GM19455 (cell line): ENCODE measurements around the gene RAB17.

Experiments
- ATAC-seq: cut with Tn5 transposase; IDR thresholded peaks from one replicate; pipeline ENCODE4 v1.9.1; 2021; ENCODE audit not compliant: unreplicated experiment

Gene RAB17

DNA sequence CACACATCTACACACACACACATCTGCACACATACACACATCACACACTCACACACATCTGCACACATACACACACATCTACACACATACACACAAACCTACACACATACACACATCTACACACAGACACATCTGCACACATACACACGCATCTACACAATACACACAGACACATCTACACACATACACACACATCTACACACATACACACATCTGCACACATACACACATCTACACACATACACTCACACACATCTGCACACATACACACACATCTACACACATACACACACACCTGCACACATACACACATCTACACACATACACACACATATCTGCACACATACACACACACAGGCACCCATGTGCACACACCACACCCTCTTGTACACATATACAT, 24.6 kb downstream of the RAB17 start:
- no peak for ATAC-seq

DNA sequence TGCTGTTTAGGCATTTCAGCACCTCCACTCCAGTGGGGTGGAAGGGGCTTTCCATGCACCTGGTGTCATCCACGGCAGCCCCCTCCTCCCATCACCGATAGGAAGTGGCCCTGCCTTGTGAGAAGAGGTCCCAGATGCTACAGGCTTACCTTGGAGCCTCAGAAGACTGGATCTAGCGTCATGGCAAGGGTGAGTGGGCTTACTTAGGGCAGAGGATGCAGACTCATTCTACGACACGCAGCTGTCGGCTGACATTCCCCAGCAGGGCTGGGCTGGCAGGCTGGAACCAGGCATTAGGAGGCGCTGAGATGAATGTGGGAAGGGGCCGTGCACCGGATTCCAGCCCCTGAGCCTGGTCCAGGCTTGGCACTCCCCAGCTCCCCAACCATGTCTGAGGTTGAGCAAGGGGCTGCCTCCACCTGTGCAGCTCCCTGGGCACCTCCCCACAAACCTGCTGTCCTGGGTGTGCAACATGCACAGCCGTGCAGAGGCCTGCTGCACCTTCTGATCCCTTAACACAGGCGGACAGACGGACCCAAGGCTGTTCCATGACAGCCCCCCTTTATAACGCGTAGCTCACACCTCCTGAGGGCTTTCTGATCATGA, 25.9 kb downstream of the RAB17 start:
- no peak for ATAC-seq

DNA sequence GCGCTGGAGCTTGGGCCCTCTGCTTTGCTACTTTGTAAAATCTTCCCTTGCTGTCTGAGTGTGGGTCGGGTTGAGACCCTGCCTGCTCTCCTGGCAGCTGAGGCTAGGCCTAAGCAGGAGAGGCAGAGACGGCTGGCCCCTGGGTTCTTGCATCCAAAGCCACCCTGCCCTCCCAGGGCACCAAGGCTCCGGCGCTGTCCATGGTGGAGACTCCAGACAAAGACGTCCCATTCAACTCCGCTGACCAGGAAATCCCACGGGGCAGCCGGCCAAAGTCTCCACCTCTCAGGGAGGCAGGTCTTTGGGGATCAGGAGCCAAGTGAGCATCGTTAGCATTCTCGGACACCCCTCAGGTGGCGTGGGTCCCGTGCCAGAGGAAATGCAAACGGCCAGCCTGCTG, 26.7 kb downstream of the RAB17 start:
- no peak for ATAC-seq

DNA sequence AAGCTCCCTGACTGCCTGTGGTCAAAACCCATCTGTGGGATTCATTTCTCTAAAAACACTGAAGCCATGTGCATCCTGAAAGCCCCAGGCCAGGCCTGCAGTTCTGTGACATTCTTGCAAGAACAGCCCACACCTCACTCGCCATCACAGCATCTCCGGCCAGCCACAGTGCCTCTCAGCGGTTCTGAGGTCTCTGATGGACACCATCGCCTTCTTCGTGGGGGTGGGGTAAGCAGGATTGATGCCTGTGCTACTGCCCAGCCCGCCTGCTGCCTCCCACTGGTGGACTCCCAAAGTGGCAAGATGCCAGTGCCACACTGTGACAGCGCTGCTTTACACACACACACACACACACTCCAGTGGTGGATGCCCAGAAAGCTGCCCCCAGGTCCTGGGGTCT, 29.3 kb downstream of the RAB17 start:
- ATAC-seq: no peak

DNA sequence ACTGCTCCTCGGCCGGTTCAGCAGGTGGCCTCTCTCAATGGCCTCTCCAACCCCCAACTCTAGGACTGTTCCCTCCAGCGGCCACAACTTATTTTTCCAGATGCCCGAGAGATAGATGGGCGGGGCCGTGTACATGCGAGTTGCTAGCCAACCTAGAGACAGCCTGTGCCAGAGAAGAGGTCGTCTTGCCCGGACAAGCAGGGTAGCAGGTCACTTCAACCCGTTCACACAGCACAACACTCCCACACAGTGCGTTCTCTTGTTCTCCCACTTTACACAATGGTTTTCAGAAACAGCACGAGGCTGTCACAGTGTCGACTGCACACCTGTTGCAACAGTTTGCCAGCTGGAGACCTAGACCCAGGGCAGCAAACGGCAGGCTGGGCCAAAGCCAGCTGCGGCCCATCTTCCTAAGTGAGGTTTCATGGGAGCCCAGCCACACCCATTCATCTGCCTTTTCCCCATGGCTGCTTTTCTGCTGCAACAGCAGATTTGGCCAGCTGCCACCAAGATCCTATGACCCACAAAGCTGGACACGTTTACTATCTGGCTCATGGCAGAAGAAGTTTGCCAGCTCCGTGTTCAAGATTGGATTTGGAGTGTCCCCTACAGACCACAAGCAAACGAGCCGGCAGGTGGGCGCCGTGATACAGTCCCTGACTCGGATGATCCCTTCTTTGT, 31.4 kb downstream of the RAB17 start:
- no peak for ATAC-seq

DNA sequence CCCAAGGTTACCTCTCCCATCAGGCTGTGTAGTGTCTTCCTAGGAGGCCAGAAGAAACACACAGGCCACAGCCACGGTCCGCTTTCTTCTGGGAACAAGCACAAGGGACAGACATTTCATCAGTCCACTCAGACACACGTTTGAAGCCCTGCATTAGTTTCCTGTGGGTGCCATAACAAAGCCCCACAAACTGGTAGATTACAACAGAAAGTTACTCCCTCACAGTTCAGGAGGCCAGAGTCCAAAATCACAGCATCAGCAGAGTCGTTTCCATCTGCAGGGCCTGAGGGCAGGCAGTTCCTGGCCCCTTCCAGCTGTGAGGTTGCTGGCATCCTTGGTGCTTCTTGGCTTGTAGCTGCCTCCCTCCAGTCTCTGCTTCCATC, 32.9 kb downstream of the RAB17 start:
- ATAC-seq: peak; percentile 30

DNA sequence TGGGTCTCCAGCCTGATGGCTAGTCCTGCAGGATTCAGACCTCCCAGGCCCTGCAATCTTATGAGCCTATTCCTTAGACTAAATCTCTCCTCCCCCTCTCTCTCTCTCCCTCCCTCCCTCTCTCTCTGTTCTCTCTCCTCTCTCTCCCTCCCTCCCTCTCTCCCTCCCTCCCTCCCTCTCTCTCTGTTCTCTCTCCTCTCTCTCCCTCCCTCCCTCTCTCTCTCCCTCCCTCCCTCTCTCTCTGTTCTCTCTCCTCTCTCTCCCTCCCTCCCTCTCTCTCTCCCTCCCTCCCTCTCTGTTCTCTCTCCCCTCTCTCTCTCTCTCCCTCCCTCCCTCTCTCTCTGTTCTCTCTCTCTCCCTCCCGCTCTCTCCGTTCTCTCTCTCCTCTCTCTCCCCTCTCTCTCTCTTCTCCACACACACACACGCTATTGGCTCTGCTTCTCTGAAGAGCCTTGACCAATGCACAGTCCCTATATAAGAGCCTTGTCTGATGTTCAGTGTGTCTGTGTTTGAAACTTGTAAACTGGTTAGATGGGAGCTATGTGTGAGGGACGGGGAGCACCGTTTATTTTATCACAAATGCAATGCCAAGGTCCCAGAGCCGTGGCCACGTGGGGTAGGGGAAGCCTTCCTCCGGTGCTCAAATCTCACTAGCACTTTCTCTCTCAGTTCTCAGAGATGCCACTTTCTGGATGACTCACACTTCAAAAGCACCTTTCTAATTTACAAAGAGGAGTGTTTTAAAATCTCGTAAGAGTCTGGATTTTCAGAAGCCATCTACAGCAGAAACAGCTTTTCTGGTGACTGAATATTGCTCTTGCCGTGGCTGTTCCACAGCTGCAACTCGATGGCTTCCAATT, 33.5 kb downstream of the RAB17 start:
- peak; percentile 95 for ATAC-seq

DNA sequence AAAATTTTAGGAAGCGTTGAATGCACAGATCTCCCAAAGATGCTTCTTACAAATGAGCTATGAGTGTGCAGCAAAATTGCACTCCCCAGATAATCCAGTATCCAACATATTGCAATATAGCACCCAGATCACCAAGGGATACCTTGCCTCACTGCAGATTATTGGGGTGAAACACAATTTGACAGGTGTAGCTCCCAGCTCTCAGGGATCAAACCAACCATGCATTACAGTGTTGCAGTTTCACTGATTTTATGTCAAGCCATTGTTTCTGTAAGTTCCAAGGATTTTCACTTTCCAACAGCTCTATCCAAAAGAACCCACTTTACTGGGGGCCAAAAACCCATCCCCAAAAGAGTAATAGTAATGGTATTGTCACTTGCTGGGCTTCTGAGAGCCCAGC, 35.0 kb downstream of the RAB17 start:
- no peak for ATAC-seq

DNA sequence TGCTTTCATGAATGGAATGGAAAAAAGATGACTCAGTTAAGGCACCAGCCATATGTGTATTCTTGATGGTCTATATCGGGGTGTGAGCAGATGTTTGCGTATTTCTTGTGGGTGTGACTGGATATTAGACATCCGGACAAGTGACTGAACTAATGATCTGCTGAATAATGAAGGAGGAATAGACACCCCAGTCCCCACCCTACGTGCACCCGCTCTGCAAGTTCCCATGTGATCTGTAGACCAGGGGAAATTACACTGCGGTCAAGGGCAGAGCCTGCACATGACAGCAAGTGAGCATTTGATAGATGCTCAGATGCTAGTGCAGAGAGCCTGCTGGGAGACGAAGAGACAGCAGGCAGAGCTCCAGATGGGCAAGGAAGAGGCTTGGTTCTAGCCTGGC, 36.6 kb downstream of the RAB17 start:
- no peak for ATAC-seq

DNA sequence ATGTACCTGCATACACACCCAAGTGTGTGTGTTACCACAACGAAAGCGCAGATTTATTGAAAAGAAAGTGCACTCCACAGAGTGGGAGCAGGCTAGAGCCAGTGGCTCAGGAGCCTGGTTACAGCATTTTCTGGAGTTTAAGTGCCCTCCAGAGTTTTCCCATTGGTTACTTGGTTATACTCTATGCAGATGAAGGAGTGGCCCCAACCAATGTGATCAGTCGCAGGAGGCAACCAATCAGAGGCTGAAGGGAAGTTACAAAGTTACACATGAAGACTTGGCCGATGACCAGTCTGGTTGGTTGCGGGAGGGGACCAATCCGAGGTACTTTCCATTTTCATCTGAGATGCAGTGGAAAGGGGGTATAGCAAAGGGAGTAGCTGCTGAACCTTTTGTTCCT, 37.6 kb downstream of the RAB17 start:
- ATAC-seq: no peak

DNA sequence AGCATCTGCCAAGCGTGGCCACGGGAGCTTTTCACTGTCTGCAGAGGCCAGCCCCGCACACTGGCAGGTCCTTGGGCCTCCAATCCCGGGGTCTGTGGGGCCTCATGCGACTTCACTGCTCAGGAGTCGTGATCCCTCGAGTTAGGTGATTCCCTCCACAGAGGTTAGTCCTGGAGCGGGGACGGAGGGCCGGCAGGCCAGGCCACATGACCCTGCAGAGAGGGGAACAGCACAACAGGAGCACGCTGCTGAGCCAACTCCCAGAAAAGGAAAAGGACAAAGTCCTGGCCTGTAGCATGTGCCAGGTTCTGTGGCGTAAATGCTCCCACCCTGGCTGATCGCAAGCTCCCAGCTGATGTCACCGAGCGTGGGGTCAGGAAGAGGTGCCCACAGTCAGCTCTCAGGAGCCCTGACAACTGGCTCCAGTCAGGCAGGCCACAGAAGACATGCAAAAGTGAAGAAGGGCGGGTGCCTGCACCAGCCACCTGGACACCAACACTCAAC, 39.4 kb downstream of the RAB17 start:
- ATAC-seq: no peak

DNA sequence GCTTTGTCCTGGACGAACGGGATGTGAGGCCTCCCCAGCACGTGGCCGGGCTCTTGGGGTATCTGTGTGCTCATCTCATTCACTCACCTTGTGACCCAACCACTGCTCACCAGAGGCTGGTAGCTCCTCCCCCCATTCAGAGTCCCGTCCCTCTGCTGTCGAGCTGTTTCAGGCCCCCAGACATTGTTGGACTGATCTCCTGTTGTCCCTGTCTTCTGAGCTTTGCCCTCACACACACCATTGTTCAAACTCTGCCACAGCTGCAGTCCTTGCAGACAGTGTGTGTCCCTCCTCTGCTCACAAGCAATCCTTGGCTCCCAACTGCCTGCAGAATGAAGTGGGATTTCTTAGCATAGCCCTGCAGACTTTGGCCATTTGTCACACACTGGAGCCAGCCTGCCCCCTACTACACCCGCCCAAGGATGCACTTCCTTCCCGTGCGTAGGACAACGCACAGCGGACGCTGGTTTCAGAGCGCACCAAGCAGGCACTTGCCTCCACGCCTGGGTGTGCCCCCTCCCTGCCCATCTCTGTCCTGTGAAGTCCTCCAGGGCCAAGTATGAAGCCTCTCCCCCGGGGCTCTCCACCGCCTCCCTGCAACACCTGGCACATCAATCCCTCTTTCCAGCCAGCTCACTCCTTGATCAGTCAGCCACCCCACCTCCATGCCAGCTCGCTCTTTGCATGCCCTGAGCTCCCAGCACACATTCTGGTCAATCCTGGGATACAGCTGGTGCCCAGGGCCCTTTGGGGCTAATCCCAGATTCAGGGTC, 40.7 kb downstream of the RAB17 start:
- no peak for ATAC-seq

DNA sequence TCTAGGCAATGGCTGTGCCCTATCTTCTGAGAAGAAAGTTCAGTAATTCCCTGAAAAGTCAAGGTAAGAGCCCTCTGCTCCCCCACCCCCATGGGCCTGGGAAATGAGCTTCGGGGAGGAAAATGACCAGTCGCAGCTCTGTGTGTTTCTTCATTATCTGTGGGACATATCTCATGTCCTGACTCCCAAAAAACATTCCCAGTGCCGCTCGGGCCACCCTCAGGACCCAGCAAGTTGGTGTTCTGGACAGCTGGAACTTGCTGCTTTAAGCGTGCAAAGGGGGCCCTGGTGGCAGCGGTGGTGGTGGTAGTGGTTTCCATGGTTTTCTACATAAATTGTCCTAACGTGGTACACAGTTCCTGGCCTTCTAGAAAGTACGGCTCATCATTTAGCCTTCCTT, 41.3 kb downstream of the RAB17 start:
- ATAC-seq: no peak

DNA sequence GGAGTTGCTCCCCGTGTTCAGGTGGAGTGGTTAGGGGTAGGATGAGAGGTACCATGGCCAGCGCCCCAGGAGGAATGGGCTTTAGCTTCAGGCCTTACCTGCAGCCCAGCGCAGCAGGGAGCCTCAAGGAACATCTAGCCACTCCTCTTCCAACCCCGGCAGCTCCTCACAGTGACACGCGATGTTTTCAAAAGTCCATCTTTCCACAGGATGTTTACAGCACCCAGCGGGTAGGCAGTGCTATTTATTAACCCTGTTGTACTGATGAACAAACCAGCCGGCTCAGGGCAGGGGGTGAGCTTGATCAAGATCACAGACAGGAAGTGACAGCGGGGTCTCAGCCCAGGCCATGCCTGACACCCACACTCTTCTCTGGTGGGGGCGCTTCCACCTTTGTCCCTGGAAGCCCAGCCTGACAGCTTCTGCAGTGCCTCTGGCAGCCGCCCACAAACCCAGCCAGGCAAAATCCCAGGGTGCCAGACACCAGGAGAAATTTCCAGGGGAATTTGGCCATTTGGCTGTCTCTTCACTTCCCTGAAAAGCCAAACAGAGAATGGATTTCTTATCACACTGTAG, 42.6 kb downstream of the RAB17 start:
- no peak for ATAC-seq

DNA sequence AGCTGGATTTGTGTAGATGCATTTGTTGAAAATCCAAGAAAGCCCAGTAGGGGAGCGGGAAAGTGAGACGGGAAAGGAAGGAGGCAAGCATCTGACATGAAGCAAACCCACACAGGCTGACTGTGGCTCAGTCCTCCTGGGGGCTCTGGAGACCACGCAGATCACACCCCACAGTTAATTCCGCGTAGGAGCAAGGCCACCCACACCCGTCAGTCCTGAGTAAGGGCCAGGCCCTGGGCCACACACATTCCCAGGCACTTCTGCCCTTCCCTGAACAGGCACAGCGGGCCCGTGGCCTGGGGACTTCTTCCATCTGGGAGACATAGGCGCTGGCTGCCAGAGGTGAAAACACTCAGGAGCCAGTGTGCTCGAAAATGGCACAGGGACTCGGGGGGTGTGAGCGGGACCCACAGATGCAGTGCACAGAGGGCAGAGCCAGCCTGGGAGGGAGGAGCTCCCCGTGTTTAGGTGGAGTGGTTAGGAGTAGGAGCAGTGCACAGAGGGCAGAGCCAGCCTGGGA, 43.6 kb downstream of the RAB17 start:
- no peak for ATAC-seq

DNA sequence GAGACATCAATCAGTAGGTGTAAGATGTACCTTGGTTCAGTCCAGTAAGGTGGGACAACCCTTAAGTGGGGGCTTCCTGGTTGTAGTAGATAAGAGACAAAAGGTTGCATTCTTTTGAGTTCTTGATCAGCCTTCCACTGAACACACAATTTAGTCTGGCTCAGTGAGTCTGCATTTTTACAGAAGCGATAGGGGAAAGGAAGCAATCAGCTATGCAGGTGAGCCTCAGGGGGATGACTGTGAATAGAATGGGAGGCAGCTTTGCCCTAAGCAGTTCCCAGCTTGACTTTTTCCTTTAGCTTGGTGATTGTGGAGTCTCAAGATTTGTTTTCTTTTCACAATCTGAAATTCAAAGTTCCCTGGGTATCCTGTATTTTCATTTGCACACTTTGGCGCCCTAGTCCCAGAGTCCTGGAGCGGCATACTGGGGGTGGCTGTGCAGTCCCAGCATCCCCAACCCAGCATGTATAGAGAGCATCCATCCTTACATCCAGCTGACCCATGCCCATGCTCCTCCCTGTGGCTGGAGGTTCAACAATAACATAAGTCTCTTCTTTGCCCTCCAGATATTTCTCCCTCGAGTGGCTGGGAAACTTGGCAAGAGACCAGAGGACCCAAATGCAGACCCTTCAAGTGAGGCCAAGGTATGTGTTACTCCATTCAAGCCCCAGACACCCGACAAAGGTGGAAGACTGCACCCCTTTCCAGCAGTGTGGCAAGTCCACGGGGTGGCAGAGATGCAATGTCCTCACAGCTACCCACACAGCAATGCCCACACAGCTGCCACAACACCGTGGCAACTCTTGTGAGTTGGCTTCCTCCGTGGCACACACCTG, 44.3 kb downstream of the RAB17 start:
- ATAC-seq: no peak

DNA sequence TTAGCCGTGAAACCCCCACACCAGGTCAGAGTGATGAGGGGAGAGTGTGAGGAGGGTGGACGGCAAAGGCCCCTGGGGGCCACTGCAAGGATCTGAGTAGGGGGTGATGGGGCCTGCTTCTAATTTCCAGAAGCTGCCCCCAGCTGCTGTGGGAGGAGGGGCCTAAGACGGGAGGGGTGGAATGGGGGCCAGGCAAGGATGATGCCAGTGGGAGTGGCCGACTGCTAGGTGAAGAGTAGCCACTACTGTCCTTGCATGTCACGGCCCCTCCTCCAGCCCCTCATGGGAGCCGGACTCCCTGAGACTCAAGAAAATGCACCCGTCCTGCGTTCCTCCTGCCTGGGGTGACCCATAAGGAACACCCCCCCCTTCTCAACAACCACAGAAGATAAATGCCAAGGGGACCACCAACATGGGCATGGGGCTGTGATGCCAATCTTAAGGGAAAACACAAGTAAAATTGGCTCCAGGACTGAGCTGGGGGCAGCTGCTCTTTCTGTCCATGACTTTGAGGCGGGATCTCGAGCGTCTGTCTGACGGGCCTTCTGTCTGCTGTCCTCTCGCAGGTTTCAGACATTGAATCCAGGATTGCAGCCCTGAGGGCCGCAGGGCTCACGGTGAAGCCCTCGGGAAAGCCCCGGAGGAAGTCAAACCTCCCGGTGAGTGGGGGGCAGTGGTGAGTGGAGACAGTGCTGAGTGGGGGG, 48.4 kb downstream of the RAB17 start:
- no peak for ATAC-seq

DNA sequence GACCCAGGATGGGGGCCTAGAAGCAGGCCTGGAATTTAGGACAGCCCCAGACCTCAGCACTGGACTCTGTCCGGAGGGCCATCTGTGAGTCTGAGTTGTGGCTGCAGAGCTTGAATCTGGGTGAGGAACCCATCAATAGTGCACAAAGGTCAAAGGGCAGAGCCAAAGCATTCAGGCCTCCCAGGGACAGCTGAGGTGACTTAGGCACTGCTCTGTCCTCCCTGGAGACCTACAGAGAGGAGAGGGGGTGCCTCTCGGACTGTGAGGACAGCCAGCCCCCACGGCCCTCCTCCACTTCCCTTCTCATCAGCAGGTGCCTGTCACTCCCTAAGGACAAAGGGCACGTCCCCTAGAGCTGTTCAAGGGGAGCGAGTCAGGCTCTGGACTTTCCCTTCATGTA, 49.3 kb downstream of the RAB17 start:
- no peak for ATAC-seq

DNA sequence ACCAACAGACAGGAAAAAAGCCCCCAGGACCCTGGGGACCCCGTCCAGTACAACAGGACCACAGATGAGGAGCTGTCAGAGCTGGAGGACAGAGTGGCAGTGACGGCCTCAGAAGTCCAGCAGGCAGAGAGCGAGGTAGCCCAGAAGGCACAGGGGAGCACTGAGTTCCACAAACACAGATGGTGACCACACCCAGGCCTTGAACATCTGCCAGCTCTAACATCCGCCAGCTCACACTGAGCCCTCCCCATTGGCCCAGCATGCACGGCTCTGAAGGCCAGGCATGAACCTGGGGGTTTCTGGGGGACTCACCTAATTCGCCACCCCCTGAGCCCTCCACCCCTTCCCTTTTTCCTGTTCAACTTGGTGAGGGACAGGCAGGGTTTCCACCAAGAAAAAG, 49.7 kb downstream of the RAB17 start:
- ATAC-seq: no peak
